ENCODE measurements around the gene TSPAN14. TPM values are rescaled to one million over a fixed set of nuclear protein-coding genes. Genes with fewer than 3 reads are reported as not detected.

TSPAN14 gene
- total RNA-seq, 4 donors from 2014 or later: 18.9 to 72.9 (median 55.8) TPM

- H3K36me3 ChIP-seq: no peaks in the 10 kb centered on the region
- H3K27ac ChIP-seq: no peak overlapping the region
- DNase-seq: no peak
- H3K27me3 ChIP-seq: no peaks in the 10 kb centered on the region
- 37 to 52% methylated on average over 5 of the region's 5 CpGs for WGBS, 2 donors (ENCODE audit: low coverage in 1 of 2)
- peaks cover 0 to 12% (median 4%) of the 10 kb centered on the region in 4 donors for H3K4me1 ChIP-seq
- H3K4me3 ChIP-seq: no peak overlapping the region
- no peaks in the 10 kb centered on the region for H3K9me3 ChIP-seq
- intact Hi-C loops (cut with DNase I; ENCODE audit: low total_unique reads) (no loop called here), in situ Hi-C loops (cut with MboI; ENCODE audit: low pct_ligation_motif_present in 1 of 4, low pct_unique_long_range_greater_than_20kb in 1 of 4, low sequenced_read_pairs in 3 of 4) (no loop called here)
- TF ChIP-seq POLR2A (IDR thresholded peaks at IDR 0.05): no peak
- TF ChIP-seq CTCF (IDR thresholded peaks at IDR 0.05): no peak
- TF ChIP-seq EP300 (IDR thresholded peaks at IDR 0.05; ENCODE audit: low read depth): no peak
- no peak for TF ChIP-seq POLR2AphosphoS5 (IDR thresholded peaks at IDR 0.05)
Measured at GRCh38 chr10:80579181-80579763, 125.2 kb downstream of the TSPAN14 start.

DNA sequence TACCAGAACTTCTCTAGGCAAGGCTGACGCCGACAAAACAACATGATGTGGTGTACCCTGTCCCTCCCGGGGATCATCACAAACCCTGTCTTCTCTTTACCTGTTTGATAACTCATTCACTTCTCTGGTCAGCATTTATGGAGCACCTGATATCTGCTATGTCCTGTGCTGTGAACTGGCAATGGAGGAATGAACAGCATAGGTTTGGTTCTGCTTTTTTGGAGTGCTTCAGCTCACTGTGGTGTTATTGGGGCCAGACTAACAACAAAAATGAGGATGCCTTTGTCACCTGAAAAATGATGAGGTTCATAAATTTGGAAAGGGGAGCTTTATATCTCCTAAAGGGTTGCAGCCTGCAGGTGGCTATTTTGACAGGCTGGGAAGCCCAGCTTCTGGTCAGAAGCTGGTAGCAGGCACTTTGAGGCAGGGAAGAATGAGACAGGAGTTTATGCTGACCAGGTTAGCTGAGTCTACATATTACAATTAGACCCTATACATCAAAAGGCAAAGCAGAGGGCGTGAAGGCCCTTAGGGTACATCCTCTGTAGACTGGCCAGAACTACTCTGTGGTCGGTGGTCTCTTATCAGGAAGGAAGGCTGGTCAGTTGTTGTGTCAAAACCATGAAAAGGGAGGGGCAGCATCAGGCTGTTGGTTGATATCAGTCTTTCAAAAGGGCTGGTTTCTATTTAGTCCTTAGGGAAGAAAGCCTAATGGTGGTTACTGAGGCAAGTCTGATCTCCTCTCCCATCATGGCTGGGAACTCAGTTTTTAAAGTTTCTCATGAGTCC lies 125.9 kb downstream of the TSPAN14 start:
- no peak overlapping the region for H3K27ac ChIP-seq
- H3K9me3 ChIP-seq: no peaks in the 10 kb centered on the region
- in situ Hi-C loops (cut with MboI; ENCODE audit: low pct_ligation_motif_present in 1 of 4, low pct_unique_long_range_greater_than_20kb in 1 of 4, low sequenced_read_pairs in 3 of 4): no loop called here
- TF ChIP-seq POLR2A (IDR thresholded peaks at IDR 0.05): no peak
- TF ChIP-seq EP300 (IDR thresholded peaks at IDR 0.05; ENCODE audit: low read depth): no peak
- TF ChIP-seq POLR2AphosphoS5 (IDR thresholded peaks at IDR 0.05): no peak
- no peak for TF ChIP-seq CTCF (IDR thresholded peaks at IDR 0.05)
- H3K4me1 ChIP-seq: peaks cover 0 to 12% (median 4%) of the 10 kb centered on the region in 4 donors
- WGBS, 2 donors (ENCODE audit: low coverage in 1 of 2): 65 to 77% methylated on average over 3 to 5 of the region's 5 CpGs
- no peaks in the 10 kb centered on the region for H3K36me3 ChIP-seq
- H3K27me3 ChIP-seq: no peaks in the 10 kb centered on the region
- no peak for DNase-seq
- intact Hi-C loops (cut with DNase I; ENCODE audit: low total_unique reads): no loop called here
- H3K4me3 ChIP-seq: no peak overlapping the region

DNA sequence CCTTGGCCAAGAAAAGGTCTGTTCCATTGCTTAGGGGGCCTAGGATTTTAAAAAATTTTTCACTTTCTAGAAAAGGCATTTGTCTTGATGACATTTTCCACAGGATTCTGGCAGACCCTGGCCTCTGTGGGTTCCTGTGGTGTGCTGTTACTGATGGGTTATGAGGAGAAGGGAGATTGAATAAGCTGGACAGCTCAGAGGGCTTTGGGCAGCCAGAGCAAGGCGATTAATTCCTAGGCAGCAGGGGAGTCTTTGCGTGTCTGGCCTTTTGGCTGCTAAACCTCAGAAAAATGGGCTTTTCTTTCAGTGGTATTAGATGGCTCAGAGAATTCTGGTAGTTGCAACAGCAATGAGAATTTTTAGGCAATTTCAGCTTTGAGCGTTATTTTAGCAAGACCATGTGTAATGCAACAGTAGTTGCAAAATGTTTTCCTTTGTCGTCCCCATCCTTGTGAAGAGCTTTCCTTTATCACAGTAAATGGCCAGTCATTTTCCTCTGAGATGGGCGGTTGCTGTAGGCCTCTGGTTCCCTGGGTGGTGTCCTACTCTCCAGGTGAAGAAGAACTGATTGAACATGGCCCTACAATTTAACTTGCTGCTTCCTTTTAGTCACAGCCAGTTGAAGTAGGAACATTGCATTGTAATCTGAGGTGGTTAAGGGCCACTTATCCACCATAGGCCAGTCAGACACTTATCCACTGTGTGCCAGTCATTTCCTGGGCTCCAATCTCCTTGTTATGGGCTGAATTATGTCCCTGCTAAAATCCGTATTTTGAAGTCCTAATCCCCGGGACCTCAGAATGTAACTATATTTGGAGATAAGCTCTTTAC lies 126.7 kb downstream of the TSPAN14 start:
- in situ Hi-C loops (cut with MboI; ENCODE audit: low pct_ligation_motif_present in 1 of 4, low pct_unique_long_range_greater_than_20kb in 1 of 4, low sequenced_read_pairs in 3 of 4) (no loop called here), intact Hi-C loops (cut with DNase I; ENCODE audit: low total_unique reads) (no loop called here)
- Histone ChIP-seq H3K9me3 (no peaks in the 10 kb centered on the region), H3K4me1 (peaks cover 0 to 12% (median 4%) of the 10 kb centered on the region in 4 donors), H3K36me3 (no peaks in the 10 kb centered on the region), H3K27ac (peak overlapping the region; percentile 33 to 48 (median 43)), H3K4me3 (no peak overlapping the region), H3K27me3 (no peaks in the 10 kb centered on the region)
- no peak for TF ChIP-seq POLR2A (IDR thresholded peaks at IDR 0.05)
- TF ChIP-seq CTCF (IDR thresholded peaks at IDR 0.05): no peak
- no peak for TF ChIP-seq POLR2AphosphoS5 (IDR thresholded peaks at IDR 0.05)
- no peak for TF ChIP-seq EP300 (IDR thresholded peaks at IDR 0.05; ENCODE audit: low read depth)
- no peak for DNase-seq
- 84 to 88% methylated on average over 3 to 7 of the region's 7 CpGs for WGBS, 2 donors (ENCODE audit: low coverage in 1 of 2)

DNA sequence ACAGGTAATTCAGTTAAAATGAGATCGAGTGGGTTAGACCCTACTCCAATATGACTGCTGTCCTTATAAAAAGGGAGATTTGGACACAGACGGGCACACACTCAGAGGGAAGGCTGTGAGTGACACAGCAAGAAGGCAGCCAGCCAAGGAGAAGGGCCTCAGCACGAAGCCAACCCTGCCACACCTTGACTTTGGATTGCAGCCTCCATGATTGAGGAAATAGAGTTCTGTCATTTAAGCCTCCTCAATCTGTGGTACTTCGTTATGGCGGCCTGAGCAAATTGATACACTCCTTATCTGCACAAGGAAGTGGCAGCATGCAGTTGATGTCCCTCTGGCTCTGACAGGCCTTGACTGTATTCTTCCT lies 127.3 kb downstream of the TSPAN14 start:
- no peaks in the 10 kb centered on the region for H3K9me3 ChIP-seq
- no peaks in the 10 kb centered on the region for H3K36me3 ChIP-seq
- no peaks in the 10 kb centered on the region for H3K27me3 ChIP-seq
- H3K4me3 ChIP-seq: no peak overlapping the region
- WGBS, 2 donors (ENCODE audit: low coverage in 1 of 2): 51% methylated on average over 5 of the region's 5 CpGs; no CpG with 5 or more reads in 1 of the 2 donors
- DNase-seq: peak; percentile 73
- intact Hi-C loops (cut with DNase I; ENCODE audit: low total_unique reads): no loop called here
- TF ChIP-seq CTCF (IDR thresholded peaks at IDR 0.05) (no peak), POLR2AphosphoS5 (IDR thresholded peaks at IDR 0.05) (peak in 1 of 3 donors; percentile 35)
- H3K27ac ChIP-seq: peak overlapping the region; percentile 33 to 53 (median 43)
- in situ Hi-C loops (cut with MboI; ENCODE audit: low pct_ligation_motif_present in 1 of 4, low pct_unique_long_range_greater_than_20kb in 1 of 4, low sequenced_read_pairs in 3 of 4): no loop called here
- peaks cover 0 to 12% (median 4%) of the 10 kb centered on the region in 4 donors for H3K4me1 ChIP-seq
